ENCODE measurements around the gene AKAP6.

Gene AKAP6

DNA sequence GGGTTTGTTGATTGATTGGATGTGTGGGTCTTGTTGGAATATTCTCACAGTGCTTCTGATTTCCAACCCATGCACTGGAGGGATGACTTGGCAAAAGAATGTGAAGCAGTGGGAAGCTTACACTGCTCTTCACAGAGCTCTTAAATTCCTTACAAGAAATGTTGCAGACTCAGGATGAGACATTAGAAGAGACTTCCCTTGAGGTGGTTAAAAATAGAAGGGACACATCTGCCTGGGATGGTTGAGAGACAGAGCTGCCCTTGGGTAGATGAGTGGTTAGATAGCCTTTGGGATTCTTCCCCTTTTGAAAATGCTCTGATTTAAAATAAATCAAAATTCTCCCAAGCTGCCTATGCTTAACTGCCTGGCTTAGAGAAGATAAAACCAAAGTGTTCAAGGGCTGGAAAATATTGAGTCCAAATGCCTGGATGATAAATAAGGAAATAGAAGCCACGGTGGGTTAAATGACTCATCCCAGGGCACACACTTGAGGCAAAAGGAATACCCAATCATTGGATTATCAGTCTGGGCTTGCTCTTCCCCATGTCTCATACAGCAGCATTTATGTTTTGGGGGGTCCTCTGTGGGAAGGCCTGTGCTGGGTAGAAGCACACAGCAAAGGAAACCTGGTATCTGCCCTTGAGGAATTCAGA, 264.3 kb downstream of the AKAP6 start:
- no peak for DNase-seq

GRCh38 chr14:32594766-32595165, 265.7 kb downstream of the AKAP6 start:
- no peak for DNase-seq

GRCh38 chr14:32595497-32595896, 266.4 kb downstream of the AKAP6 start:
- no peak for DNase-seq

DNA sequence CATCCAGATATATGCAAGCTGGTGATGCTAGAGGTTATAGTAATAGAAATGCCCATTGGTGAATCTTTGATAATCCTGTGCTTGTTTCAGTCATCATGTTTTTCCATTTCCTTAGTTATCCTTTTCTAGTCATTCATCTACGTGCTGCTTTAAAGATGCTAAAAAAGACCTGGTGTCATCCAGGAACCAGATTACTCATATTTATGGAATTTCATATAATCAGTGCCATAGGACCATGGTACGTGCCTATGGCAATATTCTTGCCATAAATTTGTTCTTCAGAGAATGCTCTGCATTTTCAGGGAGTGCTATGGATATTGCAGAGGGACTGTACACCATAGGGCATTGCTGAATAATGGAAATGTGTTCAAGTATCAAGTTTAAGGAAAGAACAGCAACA, 267.3 kb downstream of the AKAP6 start:
- no peak for DNase-seq

DNA sequence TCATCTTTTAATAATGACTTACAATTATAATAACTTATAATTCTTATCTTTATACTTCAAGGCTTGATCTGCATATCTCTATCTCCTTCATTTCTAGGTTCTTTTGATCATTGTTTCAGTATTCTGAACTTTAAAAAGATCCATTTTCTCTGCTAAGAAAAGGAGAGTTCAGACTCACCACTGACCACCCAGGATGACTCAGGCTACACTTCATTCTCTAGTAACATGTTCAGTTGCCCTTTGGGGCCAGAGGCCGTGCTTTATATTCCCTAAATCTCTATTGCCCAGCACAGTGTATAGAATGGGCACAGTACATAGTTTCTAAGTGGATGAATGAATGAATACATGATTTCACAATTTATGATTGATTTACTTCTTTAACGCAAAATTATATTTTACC, 268.7 kb downstream of the AKAP6 start:
- DNase-seq = no peak

DNA sequence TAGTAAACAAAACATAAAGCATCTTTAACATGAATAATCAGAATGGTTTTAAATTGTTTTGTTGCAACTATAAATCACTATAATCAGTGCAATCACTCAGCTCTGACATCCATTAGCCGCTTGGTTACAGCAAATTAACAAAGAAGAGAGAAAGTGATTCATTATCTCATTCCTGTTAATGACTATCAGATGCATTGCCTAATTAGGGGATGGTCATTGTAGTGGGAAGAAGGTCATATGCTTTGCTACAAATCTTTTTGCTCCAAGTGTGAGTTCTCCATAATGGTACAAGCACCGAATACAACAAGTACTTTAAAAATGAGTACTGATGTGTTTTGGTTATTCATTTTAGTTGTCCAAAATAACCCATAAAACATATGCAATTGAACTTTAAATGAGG, 272.0 kb downstream of the AKAP6 start:
- DNase-seq = no peak

GRCh38 chr14:32601906-32602305, 272.8 kb downstream of the AKAP6 start:
- no peak for DNase-seq

DNA sequence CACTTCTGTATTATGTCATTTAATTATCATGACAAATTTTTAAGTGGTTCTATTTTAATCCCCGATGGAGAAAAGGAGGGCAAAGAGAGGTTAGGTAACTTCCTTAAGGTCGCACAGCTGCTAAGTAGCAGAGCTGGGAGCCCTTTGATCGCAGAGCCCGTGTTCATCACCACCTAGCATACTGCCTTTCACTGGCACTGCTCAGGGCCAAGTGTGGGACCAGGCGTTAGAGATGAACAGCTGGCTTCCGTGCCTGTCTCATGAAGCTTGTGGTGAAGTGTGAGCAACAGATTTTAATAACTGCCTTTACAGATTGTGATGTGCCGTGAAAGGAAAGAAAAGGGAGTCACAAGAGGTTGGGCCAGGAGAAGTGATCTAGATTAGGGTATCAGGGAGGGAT, 273.6 kb downstream of the AKAP6 start:
- no peak for DNase-seq

DNA sequence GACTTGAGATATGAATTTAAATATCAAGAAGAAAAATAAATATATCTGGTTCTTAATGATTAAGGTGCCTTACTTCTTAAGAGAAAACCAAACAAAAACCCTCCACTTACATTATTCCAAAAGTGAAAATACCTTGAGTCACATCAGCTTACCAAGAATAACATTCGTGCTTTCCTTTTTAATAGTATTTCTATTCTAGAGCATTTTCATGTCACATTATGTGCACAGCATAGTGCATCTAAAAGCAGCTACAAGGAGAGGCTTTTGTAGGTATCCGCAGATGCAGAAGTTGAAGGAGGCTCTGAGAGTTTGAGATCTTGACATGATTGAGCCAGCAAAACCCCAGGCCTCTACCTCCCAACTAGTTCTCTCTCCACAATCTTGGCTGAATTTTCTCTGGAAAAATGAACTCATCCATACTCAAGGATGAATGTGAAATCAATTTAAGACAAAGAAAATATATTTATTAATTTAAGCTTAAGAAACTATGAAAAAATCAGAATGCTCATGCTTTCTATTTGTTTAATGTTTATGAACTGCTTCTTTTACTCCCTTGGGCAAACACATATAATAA, 275.0 kb downstream of the AKAP6 start:
- DNase-seq = no peak

DNA sequence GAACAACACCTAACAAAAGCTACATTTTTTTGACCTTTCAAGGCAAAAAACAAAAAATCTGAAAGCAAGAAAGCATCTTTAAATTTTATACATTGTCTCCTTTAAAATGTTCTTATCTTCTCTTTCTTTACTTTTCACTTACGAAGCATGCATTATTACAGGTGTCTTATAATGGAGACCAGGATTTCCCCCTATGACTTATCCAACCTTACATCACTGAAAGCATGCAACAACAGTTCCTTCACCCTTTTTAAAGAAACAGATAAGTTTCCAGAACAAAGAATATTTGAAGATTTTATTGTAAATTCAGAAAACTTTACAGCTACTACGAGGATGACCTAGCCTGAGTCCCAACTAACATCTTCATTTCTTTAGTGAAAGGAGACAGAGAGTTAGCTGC, 277.2 kb downstream of the AKAP6 start:
- no peak for DNase-seq

- DNase-seq = no peak
Observed at GRCh38 chr14:32607399-32607798, 278.3 kb downstream of the AKAP6 start.

DNA sequence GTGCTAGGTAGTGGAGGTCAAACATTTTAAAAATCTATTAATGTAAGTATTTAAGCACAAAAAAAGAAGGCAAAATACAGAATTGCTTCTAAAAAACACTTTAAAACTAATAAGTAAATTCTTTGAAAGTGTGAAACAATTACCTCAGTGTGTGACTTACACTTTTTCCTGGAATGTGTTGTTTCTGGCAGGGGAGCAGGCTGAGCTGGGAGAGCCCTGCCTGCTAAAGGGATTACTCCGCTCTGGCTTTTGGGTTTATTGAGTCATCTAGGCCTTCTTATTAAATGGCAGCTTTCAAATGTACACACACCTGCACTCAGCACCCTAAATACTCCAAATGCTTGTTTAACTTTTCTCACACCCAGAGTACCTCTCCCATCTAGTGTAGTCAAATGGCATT, 279.8 kb downstream of the AKAP6 start:
- no peak for DNase-seq

DNA sequence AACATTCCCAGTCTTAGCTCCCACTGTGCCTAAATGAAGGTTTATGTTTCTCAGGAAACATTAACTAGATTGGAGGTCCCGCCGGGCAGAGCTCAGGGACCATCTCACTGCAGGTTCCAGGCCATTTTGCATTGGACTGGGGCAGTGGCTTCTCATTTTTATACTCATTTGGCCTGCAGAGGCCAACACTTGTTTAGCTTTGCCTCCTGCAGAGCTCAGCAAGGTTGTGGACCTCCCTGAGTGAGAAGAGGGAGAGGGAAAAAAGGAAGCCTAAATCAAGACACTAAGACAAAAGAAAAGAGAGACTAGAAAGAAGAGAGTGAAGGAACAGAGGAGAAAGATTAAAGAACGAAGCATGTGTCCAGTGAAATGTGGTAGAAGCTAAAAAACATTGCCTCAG, 280.3 kb downstream of the AKAP6 start:
- no peak for DNase-seq

DNA sequence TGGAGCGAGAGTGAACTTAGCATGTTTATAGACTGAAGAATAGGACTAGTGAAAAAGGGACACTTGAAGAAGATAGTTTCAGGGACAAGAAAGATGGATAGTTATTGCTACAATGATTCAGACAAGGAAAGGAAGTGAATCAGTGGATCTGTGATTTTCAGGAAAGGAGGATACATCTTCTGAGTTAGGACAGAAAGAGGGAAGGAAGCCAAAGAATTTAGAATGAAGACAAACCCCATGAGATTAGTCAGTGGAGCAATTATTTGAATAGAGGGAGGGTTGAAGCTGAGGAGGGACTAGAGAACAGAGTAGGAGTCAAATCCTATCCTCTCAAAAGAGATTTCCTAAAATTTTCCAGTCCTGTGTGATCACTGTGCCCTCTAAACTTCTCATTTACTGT, 282.7 kb downstream of the AKAP6 start:
- no peak for DNase-seq

DNA sequence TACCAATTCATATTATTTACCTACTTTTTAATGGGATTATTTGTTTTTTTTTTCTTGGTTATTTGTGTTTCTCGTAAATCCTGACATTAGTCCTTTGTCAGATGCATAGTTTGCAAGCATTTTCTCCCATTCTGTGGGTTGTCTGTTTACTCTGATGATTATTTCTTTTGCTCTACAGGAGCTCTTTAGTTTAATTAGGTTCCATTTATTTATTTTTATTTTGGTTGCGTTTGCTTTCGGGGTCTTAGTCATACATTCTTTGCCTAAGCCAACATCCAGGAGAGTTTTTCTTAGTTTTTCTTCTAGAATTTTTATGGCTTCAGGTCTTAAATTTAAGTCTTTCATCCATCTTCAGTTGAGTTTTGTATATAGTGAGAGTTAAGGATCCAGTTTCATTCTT, 289.9 kb downstream of the AKAP6 start:
- DNase-seq = no peak

DNA sequence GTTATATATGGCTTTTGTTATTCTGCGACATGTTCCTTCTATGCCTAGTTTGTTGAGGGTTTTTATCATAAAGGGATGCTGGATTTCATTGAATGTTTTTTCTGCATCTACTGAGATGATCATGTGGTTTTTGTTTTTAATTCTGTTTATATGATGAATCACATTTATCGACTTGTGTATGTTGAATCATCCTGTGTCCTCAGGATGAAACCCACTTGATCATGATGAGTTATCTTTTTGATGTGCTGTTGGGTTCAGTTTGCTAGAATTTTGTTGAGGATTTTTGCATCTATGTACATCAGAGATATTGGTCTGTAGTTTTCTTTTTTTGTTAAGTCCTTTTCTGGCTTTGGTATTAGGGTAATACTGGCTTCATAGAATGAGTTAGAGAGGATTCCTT, 291.2 kb downstream of the AKAP6 start:
- DNase-seq = no peak

GRCh38 chr14:32620724-32621123, 291.6 kb downstream of the AKAP6 start:
- DNase-seq = no peak

- DNase-seq = no peak
Observed at GRCh38 chr14:32621585-32621984, 292.5 kb downstream of the AKAP6 start.

DNA sequence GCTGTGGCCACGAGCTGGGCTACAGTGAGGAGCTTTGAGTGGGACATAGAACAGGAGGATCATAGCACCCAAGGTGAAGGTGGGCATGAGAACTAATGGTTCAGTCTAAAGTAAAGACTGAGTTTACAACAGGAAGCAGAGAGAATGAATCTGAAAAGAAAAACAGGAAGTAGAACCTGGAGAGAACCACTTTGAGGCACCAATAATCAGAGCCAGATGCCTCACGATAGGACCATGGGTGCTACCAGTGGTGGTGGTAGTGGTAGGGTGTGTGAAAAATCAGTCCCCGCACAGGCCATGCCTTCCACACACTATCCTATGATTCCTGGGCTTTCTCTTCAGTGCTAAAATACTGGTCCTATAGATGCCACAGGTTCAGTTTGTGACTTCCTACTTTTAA, 293.6 kb downstream of the AKAP6 start:
- no peak for DNase-seq

DNA sequence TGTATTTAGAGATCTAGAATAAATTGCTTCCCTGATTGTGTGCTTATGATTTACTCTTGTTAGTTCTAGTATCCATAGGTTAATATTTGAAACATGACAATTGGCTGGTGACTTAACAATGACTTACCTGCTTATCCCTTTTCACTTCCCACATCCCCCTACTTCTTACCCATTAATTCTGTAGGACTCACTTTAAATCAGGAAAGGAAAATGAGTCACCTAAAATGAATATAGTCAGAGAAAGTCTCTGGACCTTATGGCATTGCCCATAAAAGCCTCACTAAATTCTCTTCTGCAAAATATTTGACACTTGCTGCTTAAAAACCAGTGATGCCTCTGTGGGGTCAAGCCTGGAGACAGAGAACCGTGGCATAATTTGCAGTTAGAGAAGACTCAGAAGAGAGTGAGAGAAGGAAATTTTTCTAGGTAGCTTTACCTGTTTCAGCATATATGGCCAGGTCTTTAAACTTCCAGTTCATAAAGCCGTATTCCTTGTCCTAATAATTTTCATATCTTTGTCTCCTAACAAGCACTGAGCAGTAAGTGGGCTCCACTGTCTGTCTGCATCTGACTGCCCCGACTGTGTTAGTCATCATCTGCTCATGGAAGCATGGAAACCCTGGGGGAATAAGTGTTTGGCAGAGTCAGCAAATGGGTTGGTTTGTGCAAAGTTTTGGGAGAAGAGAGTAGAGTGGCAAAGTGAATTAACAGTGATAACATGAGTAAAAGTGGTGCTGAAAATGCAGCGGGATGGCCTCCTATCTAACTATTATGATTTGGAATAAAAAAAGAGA, 294.4 kb downstream of the AKAP6 start:
- DNase-seq = no peak

DNA sequence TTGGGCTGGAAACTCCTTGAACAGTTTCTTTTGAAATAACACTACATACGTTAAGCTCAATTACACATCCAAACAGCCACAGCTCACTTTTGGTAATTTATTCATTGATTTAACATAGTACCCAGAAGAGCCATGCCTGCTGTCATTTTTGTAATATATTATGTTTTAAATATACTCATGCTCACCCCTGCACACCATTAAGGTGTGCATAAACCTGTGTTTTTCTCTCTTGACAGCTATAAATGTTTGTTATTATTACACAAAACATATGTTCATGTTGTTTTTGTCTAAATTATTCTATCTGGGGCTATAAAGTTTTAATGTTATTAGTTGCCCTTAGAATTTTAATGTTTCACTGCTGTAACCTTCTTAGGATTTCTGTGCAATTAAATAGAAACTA, 296.1 kb downstream of the AKAP6 start:
- DNase-seq = no peak

- no peak for DNase-seq
Observed at GRCh38 chr14:32627545-32628298, 298.6 kb downstream of the AKAP6 start.

GRCh38 chr14:32629236-32629635, 300.1 kb downstream of the AKAP6 start:
- DNase-seq = no peak

- no peak for DNase-seq
Observed at GRCh38 chr14:32630701-32631100, 301.6 kb downstream of the AKAP6 start.

Measured in activated naive CD4-positive, alpha-beta T cell treated with anti-CD3 and anti-CD28 coated beads, Interleukin-2, amount 50 U/mL, for 16 hours (primary cell).